HG03097 (cell line): ENCODE data around the gene FAM72C.
"Not testable (repeated sequence)": the region's sequence is repeated elsewhere in the genome, so short reads cannot be mapped to it uniquely, and the experiment has no call there.

ENCODE experiments used
- ATAC-seq: cut with Tn5 transposase; IDR thresholded peaks from one replicate; pipeline ENCODE4 v1.9.1; 2021; ENCODE audit not compliant: unreplicated experiment, low FRiP score

The FAM72C gene

GRCh38 chr1:143918552-143918951, 53.2 kb downstream of the FAM72C start:
- not testable (repeated sequence) for ATAC-seq

GRCh38 chr1:143913705-143914104, 58.1 kb downstream of the FAM72C start:
- not testable (repeated sequence) for ATAC-seq
